ENCODE measurements around the gene PNRC2.

DNA sequence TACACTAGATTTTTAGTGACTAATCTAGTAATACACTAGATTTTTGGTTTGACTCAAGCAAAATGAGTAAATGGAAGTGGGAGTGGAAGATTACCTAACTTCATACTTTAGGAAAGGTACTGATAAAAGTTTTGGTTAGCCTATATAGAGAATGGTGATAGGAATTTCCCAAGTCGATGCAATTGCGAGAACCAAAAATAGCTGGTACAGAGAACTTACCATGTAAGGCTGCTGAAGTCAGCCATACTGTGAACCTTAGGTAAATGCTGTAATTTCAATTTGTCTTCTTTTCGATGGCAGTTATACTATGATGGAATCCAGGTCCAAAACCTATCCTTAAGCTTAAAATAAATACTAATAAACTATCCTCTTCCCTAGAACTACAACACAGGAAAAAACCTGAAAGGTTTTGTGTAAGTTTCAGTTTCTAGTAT lies 4.6 kb downstream of the PNRC2 start:
- TF ChIP-seq ZNF8 (CRISPR knock-in tag; IDR thresholded peaks at IDR 0.05), result no peak
- TF ChIP-seq OSR1 (CRISPR knock-in tag; IDR thresholded peaks at IDR 0.05), result no peak
- TF ChIP-seq, protein P1, sequence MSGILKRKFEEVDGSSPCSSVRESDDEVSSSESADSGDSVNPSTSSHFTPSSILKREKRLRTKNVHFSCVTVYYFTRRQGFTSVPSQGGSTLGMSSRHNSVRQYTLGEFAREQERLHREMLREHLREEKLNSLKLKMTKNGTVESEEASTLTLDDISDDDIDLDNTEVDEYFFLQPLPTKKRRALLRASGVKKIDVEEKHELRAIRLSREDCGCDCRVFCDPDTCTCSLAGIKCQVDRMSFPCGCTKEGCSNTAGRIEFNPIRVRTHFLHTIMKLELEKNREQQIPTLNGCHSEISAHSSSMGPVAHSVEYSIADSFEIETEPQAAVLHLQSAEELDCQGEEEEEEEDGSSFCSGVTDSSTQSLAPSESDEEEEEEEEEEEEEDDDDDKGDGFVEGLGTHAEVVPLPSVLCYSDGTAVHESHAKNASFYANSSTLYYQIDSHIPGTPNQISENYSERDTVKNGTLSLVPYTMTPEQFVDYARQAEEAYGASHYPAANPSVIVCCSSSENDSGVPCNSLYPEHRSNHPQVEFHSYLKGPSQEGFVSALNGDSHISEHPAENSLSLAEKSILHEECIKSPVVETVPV (CRISPR knock-in tag; IDR thresholded peaks at IDR 0.05), result no peak
- TF ChIP-seq SNAI2 (CRISPR knock-in tag; IDR thresholded peaks at IDR 0.05), result no peak
- TF ChIP-seq, protein P2, sequence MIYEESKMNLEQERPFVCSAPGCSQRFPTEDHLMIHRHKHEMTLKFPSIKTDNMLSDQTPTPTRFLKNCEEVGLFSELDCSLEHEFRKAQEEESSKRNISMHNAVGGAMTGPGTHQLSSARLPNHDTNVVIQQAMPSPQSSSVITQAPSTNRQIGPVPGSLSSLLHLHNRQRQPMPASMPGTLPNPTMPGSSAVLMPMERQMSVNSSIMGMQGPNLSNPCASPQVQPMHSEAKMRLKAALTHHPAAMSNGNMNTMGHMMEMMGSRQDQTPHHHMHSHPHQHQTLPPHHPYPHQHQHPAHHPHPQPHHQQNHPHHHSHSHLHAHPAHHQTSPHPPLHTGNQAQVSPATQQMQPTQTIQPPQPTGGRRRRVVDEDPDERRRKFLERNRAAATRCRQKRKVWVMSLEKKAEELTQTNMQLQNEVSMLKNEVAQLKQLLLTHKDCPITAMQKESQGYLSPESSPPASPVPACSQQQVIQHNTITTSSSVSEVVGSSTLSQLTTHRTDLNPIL (CRISPR knock-in tag; IDR thresholded peaks at IDR 0.05; ENCODE audit: low read depth), result no peak
- no peak for TF ChIP-seq ARNTL (CRISPR knock-in tag; IDR thresholded peaks at IDR 0.05; ENCODE audit: borderline replicate concordance, low read depth)
- TF ChIP-seq ZFP30 (CRISPR knock-in tag; IDR thresholded peaks at IDR 0.05), result no peak
- TF ChIP-seq BACH2 (CRISPR knock-in tag; IDR thresholded peaks at IDR 0.05; ENCODE audit: borderline replicate concordance), result no peak

Data from SK-N-SH treated with all-trans-retinoic acid at 6 μM for 48 hours (cell line).